GM23338 (cell line): ENCODE data around the gene NKX2-3. TPM values are rescaled to one million over a fixed set of nuclear protein-coding genes. Genes with fewer than 3 reads are reported as not detected.

Source experiments
- ATAC-seq: fragments of 200-7000 bp; cut with Tn5 transposase; 3 replicates; pipeline ENCODE4 v1.9.1; 2020
- DNase-seq: peaks from one replicate; pipeline ENCODE4 v3.0.0-alpha.2; 2015; ENCODE audit warnings: low spot score
- H2AFZ ChIP-seq: fragments of 200-600 bp; sonication (generic); 2 replicates; pipeline ENCODE4 v1.8.0; 2016; ENCODE audit warnings: antibody characterized with exemption, mild to moderate bottlenecking, moderate library complexity
- H3F3A ChIP-seq: fragments of 200-600 bp; sonication (generic); replicated peaks from 2 replicates; pipeline ENCODE4 v1.8.0; 2017; ENCODE audit warnings: antibody characterized with exemption, mixed run types, low read depth
- H3K27ac ChIP-seq: fragments of 200-600 bp; sonication (generic); 2 replicates; pipeline ENCODE4 v1.6.1; 2016; ENCODE audit warnings: low read depth
- H3K27me3 ChIP-seq: fragments of 200-600 bp; sonication (generic); 2 replicates; pipeline ENCODE4 v1.8.0; 2016; ENCODE audit warnings: mild to moderate bottlenecking, mixed run types, moderate library complexity; ENCODE audit not compliant: insufficient read depth
- H3K36me3 ChIP-seq: fragments of 200-600 bp; sonication (generic); 2 replicates; pipeline ENCODE4 v1.8.0; 2016; ENCODE audit warnings: mild to moderate bottlenecking; ENCODE audit not compliant: insufficient read depth
- H3K4me1 ChIP-seq: fragments of 200-600 bp; sonication (generic); 2 replicates; pipeline ENCODE4 v1.8.0; 2016; ENCODE audit warnings: mild to moderate bottlenecking, moderate library complexity; ENCODE audit not compliant: insufficient read depth
- H3K4me2 ChIP-seq: fragments of 200-600 bp; sonication (generic); 2 replicates; pipeline ENCODE4 v1.7.1; 2017; ENCODE audit warnings: mixed run types
- H3K4me3 ChIP-seq: fragments of 200-600 bp; sonication (generic); 2 replicates; pipeline ENCODE4 v1.6.1; 2016; ENCODE audit warnings: mixed run types
- H3K79me2 ChIP-seq: fragments of 200-600 bp; sonication (generic); replicated peaks from 2 replicates; pipeline ENCODE4 v1.8.0; 2017; ENCODE audit warnings: mild to moderate bottlenecking; ENCODE audit not compliant: insufficient read depth
- H3K9me2 ChIP-seq: fragments of 200-600 bp; sonication (generic); 2 replicates; pipeline ENCODE4 v1.8.0; 2017; ENCODE audit not compliant: insufficient read depth
- H4K20me1 ChIP-seq: fragments of 200-600 bp; sonication (generic); replicated peaks from 2 replicates; pipeline ENCODE4 v1.8.0; 2017; ENCODE audit warnings: mild to moderate bottlenecking; ENCODE audit not compliant: insufficient read depth
- H3K27ac Mint-ChIP-seq: 2 replicates; pipeline ENCODE4 v1.8.0; 2020; ENCODE audit warnings: inconsistent platforms, mild to moderate bottlenecking, moderate library complexity, mixed read lengths
- H3K27me3 Mint-ChIP-seq: 3 replicates; pipeline ENCODE4 v1.8.0; 2022; ENCODE audit warnings: low read depth, mild to moderate bottlenecking, moderate library complexity, mixed read lengths, inconsistent platforms; ENCODE audit not compliant: insufficient read depth, poor library complexity
- H3K36me3 Mint-ChIP-seq: 3 replicates; pipeline ENCODE4 v1.8.0; 2021; ENCODE audit warnings: low read depth, mild to moderate bottlenecking, inconsistent platforms, moderate library complexity, mixed read lengths
- H3K4me1 Mint-ChIP-seq: 3 replicates; pipeline ENCODE4 v1.8.0; 2020; ENCODE audit warnings: mild to moderate bottlenecking, inconsistent platforms, mixed read lengths
- H3K4me3 Mint-ChIP-seq: 3 replicates; pipeline ENCODE4 v1.8.0; 2021; ENCODE audit warnings: moderate library complexity, mild to moderate bottlenecking, inconsistent platforms, mixed read lengths
- H3K9me3 Mint-ChIP-seq: 3 replicates; pipeline ENCODE4 v1.8.0; 2020; ENCODE audit warnings: moderate library complexity, mild to moderate bottlenecking, inconsistent platforms, mixed read lengths
- CTCF ChIP-seq, 2 experiments: fragments of 200-600 bp in 1 of 2; sonication (generic) in 1 of 2; conservative IDR thresholded peaks; 2 replicates each; pipeline versions ENCODE4 v1.5.1 to v1.6.1; 2016 to 2017; ENCODE audit warnings: antibody characterized with exemption in 2 of 2, low read depth in 2 of 2, mild to moderate bottlenecking in 2 of 2, moderate library complexity in 1 of 2
- EZH2 ChIP-seq: fragments of 200-600 bp; sonication (generic); IDR thresholded peaks from one replicate; pipeline ENCODE4 v1.8.0; 2017; ENCODE audit warnings: antibody characterized with exemption, mild to moderate bottlenecking, low read depth; ENCODE audit not compliant: unreplicated experiment
- EZH2phosphoT487 ChIP-seq: fragments of 200-600 bp; sonication (generic); IDR thresholded peaks from one replicate; pipeline ENCODE4 v1.8.1; 2018; ENCODE audit warnings: antibody characterized with exemption; ENCODE audit not compliant: unreplicated experiment
- NANOG ChIP-seq: IDR thresholded peaks from 2 replicates; pipeline ENCODE4 v1.6.1; 2016; ENCODE audit warnings: antibody characterized with exemption, borderline replicate concordance
- STAT1 ChIP-seq: IDR thresholded peaks from one replicate; pipeline ENCODE4 v1.6.1; 2016; ENCODE audit warnings: antibody characterized with exemption; ENCODE audit not compliant: unreplicated experiment
- ZNF114 ChIP-seq: fragments of 250-450 bp; sonication (Bioruptor Pico); IDR thresholded peaks from 2 replicates; pipeline ENCODE4 v1.5.0; 2020; ENCODE audit warnings: mild to moderate bottlenecking, moderate library complexity
- ZNF331 ChIP-seq: fragments of 250-450 bp; sonication (Bioruptor Pico); IDR thresholded peaks from 2 replicates; pipeline ENCODE4 v1.5.0; 2020; ENCODE audit warnings: low read depth, mild to moderate bottlenecking, moderate library complexity
- polyA plus RNA-seq: library from polyadenylated mRNA; unstranded; fragments of >200 nt; fragmentation: Nextera tagmentation; extraction: Ambion mirVana; gene quantifications from 2 replicates; pipeline ENCODE4 v1.2.1, GENCODE V29; 2016
- total RNA-seq: library from RNA; depleted of rRNA; stranded (reverse); fragments of >200 nt; shearing (Covaris generic); gene quantifications from 2 replicates; pipeline ENCODE4 v1.2.3, GENCODE V29; 2014

Gene NKX2-3
- total and polyA plus RNA-seq, 2 experiments from 2014 or later, result not detected

GRCh38 chr10:99540306-99540656 is 7.5 kb downstream of the NKX2-3 start (continued):
- TF ChIP-seq STAT1 (no peak), ZNF114 (CRISPR knock-in tag) (no peak), EZH2phosphoT487 (no peak), ZNF331 (CRISPR knock-in tag) (no peak)

GRCh38 chr10:99540657-99541531 is 8.2 kb downstream of the NKX2-3 start:
- H3K27me3 Mint-ChIP-seq, result peaks cover 95% of the 10 kb centered on the region
- H3K4me2 ChIP-seq, result peak overlapping the region; percentile 80

GRCh38 chr10:99544322-99544721 is 11.6 kb downstream of the NKX2-3 start:
- peaks cover 8% of the 10 kb centered on the region; the same call in 1 of the 2 replicates for H3K4me1 ChIP-seq
- no peak overlapping the region for H2AFZ ChIP-seq
- Mint-ChIP-seq H3K9me3 (no peaks in the 10 kb centered on the region), H3K27me3 (peaks cover 73% of the 10 kb centered on the region), H3K4me3 (no peak overlapping the region), H3K4me1 (peaks cover 16% of the 10 kb centered on the region), H3K27ac (no peak overlapping the region), H3K36me3 (no peaks in the 10 kb centered on the region)
- no peaks in the 10 kb centered on the region for H3K36me3 ChIP-seq
- H3K9me2 ChIP-seq, result no peaks in the 10 kb centered on the region
- H3K79me2 ChIP-seq, result no peaks in the 10 kb centered on the region
- no peak for DNase-seq
- ATAC-seq, result no peak
- no peak overlapping the region for H3K27ac ChIP-seq
- peaks cover 3% of the 10 kb centered on the region for H3F3A ChIP-seq
- TF ChIP-seq NANOG (no peak), EZH2 (peak; percentile 0), CTCF (conservative IDR thresholded peaks at IDR 0.05; ENCODE audit: low read depth in 2 of 2) (no peak)
- no peak overlapping the region for H3K4me3 ChIP-seq
- H4K20me1 ChIP-seq, result peaks cover 14% of the 10 kb centered on the region
- H3K27me3 ChIP-seq, result peaks cover 97% of the 10 kb centered on the region
- H3K4me2 ChIP-seq, result no peak overlapping the region

More at GRCh38 chr10:99540657-99541531, 8.2 kb downstream of the NKX2-3 start:
- peak overlapping the region; percentile 56 for H3K4me3 Mint-ChIP-seq
- Histone ChIP-seq H3K4me3 (peak overlapping the region; percentile 49), H2AFZ (no peak overlapping the region), H3K4me1 (peaks cover 37% of the 10 kb centered on the region), H3K79me2 (no peaks in the 10 kb centered on the region), H3K27ac (no peak overlapping the region), H3F3A (peaks cover 21% of the 10 kb centered on the region), H3K36me3 (no peaks in the 10 kb centered on the region), H3K9me2 (no peaks in the 10 kb centered on the region), H4K20me1 (peaks cover 16% of the 10 kb centered on the region), H3K27me3 (peaks cover 100% of the 10 kb centered on the region)
- no peak overlapping the region for H3K27ac Mint-ChIP-seq
- peak; percentile 65 for DNase-seq
- H3K4me1 Mint-ChIP-seq, result peaks cover 39% of the 10 kb centered on the region
- H3K9me3 Mint-ChIP-seq, result no peaks in the 10 kb centered on the region; the same call in 2 of the 3 replicates
- H3K36me3 Mint-ChIP-seq, result no peaks in the 10 kb centered on the region
- peak; percentile 40 for ATAC-seq
- TF ChIP-seq EZH2, result peak; percentile 89
- no peak for TF ChIP-seq EZH2phosphoT487
